T-helper 1 cell (primary cell): ENCODE measurements around the gene MTERF2.

Experiments
- DNase-seq, 5 donors: peaks; one replicate each; pipeline ENCODE4 v3.0.0-alpha.2; 2012 to 2020

The MTERF2 gene

DNA sequence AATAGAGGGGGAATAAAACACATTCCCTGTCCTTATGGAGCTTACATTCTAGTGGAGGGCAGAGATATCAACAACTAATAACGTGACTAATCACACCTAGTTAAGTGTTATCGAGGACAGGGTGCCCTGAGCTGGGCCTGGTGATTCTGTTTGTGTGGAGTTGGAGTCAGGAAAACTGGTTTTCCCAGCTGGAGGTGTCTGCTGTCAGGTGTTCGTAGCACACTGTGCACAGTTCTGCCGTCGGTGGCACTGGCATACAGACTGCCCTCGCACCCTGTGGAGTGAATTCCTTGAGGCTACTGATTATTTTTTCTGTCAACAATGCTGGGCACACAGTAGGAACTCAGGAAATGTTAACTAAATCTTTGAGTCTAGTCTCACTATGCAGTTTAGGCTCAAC lies 900 bp upstream of the MTERF2 start:
- DNase-seq, result no peak

DNA sequence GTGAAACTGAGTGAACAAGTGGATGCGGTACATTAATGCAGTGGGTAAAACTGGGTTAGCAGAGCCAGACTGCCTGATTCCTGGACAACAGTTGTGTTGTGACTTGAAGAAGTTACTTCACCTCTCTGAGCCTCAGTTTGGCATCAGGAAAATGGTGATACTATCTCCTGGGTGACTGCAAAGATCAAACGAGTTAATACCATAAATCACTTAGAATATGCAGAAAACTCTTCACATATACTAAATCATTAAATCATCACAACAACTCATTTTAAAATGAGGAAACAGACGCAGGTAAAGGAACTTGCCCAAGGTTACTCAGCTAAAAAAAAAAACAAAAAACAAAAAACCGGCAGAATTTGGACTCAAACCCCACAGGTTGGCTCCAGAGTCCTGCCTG lies 811 bp downstream of the MTERF2 start:
- DNase-seq, result no peak

DNA sequence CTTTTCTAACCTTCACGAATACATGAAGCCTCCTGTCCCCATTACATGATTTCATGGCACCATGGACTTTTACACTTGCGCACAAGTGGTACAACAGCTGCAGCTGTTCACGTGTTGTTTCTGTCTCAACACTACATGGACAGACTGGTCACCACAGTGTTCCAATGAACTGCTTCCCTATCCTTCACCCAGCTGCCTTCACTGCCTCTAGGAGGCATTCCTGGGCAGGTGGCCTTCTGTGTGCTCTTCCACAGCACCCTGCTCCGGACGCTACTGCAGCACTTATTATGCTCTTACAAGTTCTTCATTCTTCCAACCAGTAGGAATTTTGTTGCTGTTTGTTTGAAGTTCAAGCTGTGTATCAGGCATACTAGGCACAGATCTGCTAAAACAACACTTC lies 1.5 kb downstream of the MTERF2 start:
- no peak for DNase-seq

DNA sequence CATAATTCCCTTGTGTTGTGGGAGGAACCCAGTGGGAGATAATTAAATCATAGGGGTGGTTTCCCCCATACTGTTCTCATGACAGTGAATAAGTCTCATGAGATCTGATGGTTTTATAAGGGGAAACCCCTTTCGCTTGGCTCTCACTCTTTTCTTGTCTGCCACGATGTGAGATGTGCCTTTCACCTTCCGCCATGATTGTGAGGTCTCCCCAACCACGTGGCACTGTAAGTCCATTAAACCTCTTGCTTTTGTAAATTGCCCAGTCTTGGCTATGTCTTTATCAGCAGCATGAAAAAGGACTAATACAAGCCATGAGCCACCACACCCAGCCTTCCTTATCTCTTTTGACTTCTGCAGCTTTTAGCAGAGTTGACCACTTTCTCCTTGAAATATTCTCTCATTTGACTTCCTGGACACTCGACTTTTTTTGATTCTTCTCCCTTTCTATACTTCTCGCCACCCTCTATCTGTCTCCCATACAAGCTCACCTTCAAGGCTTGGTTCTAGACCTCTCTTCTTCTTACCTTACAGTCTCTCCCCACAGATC lies 2.3 kb downstream of the MTERF2 start:
- no peak for DNase-seq

DNA sequence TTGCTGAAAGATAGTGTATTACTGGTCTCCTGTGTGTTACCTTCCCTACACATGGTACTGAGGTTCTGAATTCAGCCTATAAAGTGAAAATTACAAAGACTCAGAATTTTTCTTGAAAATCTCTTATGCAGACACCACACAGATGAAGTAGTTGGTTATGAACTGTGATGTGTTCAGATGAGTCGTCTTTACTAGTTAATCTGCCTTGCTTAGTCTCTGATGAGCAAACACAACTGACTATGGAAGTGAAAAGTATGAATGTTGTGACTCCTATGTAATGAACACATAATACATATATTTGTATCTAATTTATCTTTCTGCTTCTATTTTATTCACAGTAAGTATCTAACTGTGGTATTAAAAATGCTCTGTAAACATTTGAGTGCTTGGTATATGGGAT lies 4.7 kb downstream of the MTERF2 start:
- DNase-seq, result no peak

DNA sequence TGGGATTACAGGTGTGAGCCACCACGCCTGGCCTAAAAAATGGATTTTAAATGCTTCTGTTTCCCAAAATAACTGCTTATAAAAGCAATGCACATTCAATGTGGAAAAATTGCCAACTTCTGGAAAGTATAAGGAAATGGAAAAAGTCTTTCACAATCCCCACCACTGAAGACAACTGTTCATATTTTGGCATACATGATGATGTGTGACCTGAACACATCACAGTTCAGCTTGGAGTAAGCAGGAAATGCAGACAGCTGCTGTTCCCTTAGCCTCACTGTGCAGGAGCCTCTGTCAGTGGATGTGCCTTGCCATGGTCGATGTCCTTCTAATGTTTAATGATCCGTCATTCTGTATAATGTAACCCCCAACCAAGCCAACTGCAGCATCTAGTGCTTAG lies 5.2 kb downstream of the MTERF2 start:
- no peak for DNase-seq

DNA sequence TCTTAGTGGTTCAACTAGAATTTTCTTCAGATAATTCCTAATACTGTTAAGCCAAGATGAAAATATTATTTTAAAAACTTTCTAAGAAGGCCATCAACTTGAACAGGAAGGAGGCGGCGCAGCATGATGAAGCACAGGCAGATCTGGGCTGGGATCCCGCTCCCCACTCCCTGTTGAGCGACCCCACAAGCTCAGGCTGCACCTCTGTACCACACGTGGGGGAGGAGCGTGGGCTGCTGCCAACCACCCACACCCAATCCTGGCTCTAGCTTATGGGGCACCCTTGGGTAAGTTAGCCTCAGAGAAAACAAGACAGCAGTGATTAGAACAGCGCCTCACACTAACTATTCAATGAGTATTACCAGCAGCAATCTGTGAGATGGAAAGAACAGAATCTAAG lies 6.0 kb downstream of the MTERF2 start:
- no peak for DNase-seq

DNA sequence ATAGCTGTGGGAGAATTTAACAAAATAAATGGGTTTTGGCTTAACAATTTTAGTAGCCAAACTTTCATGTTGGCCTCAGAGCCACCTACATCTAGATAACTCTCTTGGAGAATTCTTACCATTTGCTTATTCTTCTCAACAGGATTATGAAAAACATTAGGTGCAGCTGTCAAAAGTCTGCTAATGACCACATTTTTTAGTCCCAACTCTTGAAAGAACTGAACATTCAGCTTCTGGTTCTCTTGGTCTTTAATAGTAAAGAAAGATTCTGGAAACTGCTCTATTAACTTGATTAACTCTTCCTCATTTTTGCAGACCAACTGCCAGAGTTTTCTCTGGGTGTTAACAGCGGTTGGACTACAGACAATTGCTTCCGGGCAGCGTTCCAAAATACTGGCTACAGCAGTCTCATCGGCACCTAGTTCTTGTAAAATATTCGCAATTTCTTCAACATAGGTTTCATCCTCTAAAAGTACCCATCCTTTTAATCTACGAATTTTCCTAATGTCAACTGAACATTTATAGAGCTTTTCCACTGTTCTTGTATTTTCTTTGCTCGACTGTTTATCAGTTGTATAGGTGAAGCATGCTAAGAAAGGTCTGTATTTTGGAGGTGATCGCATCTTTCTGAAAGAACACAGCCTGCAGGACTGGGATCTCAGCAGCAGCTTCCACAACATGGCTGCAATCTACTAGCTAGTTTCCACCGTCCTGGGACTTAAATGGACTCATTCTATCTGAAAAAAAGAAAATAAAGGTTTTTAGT lies 8.7 kb downstream of the MTERF2 start:
- DNase-seq, result no peak

DNA sequence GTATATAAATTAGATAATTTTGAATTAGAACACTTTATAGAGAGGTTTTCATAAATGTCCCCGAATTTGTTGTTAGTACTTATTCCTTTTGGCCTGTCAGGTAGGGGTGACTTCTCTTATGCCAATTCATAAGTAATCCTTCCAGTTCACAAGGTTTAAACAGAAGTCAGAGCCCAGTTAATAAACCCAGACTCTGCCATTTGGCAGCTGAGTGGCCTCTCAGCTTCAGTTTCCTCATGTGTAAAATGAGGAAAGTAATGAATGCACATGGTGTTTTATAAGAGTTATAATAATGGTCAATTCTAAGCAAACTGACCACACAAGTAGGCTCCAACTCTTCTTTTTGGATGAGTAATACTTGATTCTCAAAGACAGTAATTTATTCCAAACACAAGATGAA lies 10.3 kb downstream of the MTERF2 start:
- no peak for DNase-seq

DNA sequence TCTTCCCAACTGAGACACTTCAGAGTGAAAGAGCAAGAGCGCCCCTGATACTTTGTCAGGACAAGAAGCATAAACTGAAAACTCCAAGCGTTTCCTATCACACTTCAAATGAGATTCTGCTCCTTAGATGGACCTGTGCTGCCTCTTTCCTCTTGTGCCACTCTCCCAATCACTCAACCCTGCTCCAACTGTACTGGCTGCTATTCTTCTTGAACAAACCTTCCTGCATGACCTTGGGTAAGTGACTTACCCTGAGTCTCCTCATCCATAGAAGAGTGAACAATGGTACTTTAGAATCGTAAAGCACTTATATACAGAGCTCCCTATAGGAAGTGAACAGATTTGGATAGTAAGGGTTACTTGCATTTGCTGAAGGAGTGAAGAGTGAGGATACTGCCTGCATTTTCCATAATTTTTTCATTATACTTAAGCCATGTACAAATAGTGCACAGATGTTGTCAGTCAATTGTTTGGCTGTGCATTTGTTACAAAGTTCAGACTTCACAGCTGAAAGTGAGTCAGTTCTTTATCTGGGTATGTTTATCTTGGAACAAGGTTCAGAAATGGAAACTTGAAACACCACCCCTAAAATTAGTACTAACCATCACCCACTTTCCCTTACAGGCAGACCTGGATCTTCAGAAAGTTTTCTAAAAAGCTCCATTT lies 10.8 kb downstream of the MTERF2 start:
- DNase-seq, result no peak

DNA sequence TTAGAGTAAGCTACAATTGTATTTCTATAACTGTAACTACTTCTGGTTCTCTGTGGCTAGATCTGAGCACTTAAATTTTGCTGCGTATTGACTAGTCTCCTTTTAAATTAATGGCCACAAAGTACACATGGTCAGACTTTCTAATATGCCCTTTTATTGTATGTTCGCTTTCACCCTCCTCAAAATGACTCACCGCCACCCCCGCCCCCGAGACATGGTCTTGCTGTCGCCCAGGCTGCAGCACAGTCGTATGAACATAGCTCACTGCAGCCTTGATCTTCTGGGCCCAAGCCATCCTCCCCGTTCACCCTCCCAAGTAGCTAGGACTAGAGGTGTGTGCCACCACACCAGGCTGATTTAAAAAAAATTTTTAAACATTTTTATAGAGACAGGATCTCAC lies 11.8 kb downstream of the MTERF2 start:
- no peak for DNase-seq

DNA sequence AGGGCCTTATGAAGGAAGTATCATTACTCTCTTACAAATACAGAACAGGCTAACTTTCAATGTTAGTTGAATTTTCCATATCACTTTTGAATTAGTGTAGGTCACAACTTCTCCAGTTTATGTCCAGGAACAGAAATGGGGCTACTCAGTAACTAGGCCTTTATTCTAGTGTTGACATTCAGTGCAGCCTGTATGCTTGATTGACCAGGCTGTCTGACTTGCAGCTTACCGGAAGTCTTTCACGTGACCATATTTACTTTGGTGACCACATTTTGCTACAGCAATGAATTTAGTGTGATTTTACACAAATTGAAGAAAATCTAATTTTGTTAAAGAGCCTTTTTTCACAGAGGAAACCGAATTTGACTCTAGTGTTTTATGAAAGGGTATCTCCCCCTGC lies 12.4 kb downstream of the MTERF2 start:
- no peak for DNase-seq

DNA sequence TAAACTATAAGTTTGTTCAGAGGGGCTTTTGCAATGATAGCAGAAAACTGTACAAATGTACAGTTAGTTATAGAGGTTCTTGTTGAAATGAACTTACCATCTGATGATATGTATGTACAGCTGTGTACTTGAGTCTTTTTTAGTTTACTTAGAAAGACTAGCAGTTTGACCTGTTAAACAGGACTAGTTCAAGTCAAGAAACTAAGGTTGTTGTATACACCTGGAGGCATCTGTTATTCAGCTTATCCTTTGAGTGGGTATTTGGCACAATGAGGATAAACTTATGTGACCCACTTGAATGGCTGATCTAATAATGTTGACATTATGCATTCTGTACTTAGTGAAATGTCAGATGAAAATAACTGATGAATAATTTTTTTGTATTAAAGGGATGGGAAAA lies 13.4 kb downstream of the MTERF2 start:
- no peak for DNase-seq

DNA sequence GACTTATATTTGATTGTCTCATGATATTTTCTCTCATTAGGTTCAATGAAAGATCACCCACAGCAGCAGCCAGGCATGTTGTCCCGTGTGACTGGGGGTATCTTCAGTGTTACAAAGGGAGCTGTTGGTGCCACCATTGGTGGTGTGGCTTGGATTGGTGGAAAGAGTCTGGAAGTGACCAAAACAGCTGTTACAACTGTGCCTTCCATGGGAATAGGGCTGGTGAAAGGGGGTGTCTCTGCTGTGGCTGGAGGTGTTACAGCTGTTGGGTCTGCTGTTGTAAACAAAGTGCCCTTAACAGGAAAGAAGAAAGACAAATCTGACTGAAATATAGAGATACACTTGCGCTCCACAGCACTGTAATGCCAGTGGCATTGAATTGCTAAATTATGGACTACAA lies 15.9 kb downstream of the MTERF2 start:
- no peak for DNase-seq

DNA sequence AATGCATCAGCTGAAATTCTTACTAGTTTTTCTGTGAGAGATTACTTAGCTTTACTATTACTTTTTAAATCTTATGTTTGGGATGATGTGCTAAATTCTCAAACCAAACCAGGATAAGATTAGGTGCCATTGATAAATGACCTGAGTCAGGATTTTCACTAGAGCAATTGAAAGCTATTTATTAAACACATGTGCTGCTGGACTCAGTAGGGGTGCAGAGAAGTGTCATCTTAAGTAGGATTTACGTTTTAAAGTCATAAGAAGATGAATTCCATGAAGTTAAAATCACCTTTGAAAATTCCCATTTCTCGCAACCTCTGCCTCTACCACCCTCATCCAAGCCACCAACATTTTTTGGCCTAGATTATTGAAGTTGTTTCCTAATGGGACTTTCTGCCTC lies 22.4 kb downstream of the MTERF2 start:
- no peak for DNase-seq

DNA sequence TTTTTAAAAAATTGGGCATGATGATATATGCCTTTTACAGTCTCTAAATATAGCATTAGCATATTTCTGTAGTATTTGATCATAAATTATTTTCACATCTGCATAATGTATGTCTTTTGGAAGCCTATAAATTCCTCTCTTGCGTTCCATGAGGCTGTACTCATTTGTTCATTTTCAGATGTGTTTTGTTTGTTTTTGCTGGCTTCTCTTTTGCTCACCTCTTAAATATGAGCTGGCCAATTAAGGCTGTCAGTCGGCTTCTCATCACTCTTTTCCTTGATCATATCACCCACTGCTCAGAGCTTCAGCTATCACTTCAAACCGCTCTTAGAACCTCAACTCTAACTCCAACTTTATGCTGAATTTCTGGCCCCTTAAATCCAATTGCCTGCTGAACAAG lies 24.7 kb downstream of the MTERF2 start:
- no peak for DNase-seq

DNA sequence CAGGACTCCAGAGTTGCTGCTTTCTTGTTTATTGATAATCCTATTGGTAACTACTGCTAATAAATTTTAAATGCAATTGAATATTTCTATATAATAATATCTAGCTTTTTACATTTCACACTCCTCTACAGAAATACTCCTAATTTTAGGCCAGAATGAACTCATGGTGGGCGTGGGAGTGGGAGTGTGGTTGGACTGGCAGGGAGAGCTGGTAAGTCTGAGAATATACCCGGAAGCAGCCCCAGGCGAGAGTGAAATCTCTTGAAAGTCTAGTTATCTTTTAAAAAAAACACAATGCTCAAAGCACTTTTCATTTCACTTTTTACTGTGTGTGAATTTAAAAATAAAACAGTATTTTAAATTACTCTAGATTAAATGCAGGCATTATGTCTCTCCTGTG lies 26.5 kb downstream of the MTERF2 start:
- DNase-seq, result no peak

DNA sequence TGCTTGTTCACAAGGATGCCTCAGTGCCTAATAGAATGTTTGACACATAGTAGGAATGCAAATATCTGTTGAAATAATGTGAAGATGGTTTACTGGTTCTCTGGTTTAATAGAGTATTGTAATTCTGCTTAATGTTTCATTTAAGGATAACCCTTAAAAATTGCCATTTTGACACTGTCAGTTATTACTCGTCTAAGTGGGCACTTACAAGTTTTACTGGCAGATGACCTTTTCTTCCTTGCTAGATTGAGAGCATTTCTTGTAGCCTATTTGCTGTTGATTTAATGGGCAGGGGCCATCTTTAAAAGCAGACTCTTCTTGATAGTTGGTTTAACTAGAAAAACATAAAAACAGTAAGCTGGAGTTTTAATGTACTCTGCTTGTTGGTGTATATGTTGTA lies 29.4 kb downstream of the MTERF2 start:
- no peak for DNase-seq

DNA sequence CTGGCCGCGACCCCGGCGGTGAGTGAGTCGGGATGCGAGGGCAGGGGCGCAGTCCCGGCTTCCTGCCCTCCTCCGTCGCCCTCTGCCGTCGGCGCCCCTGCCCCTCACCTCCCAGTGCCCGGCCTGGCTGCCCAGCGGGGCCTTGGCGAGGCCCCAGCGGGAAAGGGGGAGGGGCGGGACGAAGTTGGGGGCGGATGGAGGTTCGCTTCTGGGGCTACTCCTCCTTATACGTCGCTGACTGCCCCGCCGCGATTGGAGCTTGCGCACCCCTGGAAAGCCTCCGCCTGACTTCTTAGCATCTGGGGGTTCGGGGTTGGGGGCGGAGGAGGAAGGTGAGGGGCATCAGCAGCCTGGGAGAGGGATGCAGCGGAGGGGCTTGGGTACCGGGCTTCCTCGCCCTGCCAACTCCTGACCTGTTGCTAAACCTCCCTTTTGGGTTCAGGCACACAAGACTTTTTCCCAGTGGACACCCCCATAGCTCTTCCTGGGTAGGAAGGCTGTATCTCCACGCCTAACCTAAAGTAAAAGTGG lies 30.8 kb downstream of the MTERF2 start:
- peak; percentile 41 to 64 (median 49) for DNase-seq

DNA sequence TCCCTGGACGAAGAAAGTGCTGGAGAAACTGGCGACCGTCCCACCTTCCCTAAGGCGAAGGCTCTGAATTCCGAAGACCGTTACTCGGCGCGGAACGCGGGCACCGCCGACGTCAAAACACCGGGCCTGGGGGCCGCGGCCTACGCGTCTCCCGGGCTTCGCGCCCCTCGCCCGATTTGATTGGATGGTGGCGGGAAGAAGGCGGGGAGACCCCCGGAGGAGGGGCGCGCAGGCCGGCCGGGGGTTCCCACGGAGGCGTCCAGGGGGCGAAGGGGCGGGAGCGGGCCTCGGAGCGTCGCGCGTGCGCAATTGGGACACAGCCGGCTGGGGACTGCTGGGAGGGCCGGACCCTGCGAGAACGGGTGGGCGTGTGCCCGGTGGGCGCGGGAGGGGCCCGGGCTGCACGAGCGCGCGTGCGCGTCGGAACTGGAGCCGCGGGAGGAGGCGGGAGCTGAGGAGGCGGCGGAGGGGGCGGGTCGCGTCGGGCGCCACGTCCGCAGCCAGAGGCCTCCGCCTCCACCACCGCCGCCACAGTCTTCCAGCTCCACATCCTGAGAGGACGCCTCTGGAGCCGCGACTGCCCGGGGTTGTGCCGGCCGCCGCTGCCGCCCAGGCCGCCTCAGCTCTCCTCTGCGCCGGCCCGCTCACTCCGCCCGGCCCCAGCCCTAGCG lies 31.4 kb downstream of the MTERF2 start, which contains the start of gene TMEM263:
TSS of gene TMEM263 (plus strand) at position 531 of the 671 bp plus-strand sequence. CDS start 11,210 bp downstream, outside the sequence.
- peak; percentile 79 to 91 (median 84) for DNase-seq

DNA sequence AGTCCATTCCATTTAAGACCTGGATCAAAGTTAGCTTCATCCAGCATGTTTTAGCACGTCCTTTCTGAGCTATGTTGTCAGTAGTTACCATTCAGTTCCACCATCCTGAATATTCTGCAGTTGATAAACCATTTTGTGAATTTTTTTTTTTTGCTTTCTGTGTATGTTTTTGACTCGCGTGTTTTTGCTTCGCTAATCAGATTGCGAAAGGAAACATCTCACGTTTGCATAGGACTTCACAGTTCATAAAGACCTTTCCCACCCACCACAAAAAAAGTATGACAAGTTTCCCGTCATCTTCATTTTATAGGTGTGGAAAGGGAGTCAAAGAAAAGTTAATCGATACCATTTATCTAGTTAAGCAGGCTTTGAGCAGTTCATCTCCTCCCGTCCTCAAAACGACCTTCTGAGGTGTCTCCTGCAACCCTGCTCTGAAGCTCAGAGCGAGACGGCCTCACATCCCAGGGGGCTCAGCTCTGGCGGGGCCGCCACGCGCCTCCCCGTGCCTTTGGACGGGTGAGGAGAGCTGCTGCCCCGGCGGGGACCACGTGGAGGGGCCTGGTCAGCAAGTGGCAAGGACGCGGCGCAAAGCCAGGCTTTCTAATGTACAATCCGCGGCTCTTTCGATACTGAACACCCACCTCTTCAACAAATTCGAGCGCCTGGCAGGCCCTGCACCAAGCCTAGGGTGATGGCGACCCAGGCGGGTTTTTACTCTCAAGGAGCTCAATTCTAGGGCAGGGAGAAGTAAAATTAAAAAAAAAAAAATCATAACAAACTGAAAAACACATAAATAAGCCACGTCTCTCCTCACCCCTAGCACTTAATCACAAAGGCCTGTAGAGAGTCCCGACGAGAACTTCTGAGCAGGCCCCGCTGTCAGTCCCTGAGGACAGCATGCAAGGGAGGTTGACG lies 32.2 kb downstream of the MTERF2 start:
- DNase-seq, result peak in 3 of 5 donors; percentile 2 to 19 (median 7)
